ENCODE results near the gene COX4I1.

COX4I1 gene

GRCh38 chr16:85759136-85759535 is 40.4 kb upstream of the COX4I1 start:
- Histone ChIP-seq H3K4me3 (ENCODE audit: low read length) (no peak overlapping the region), H2AFZ (ENCODE audit: low read depth, low read length) (no peak overlapping the region), H3K9me3 (ENCODE audit: low read length) (no peaks in the 10 kb centered on the region), H3K27me3 (ENCODE audit: insufficient read depth, low read length) (peaks cover 7% of the 10 kb centered on the region), H3K36me3 (ENCODE audit: insufficient read depth, low read length) (no peaks in the 10 kb centered on the region), H3K4me1 (ENCODE audit: insufficient read depth, low read length) (no peaks in the 10 kb centered on the region)

- Histone ChIP-seq H3K4me1 (ENCODE audit: insufficient read depth, low read length) (no peaks in the 10 kb centered on the region), H3K9me3 (ENCODE audit: low read length) (no peaks in the 10 kb centered on the region), H3K36me3 (ENCODE audit: insufficient read depth, low read length) (no peaks in the 10 kb centered on the region), H3K27me3 (ENCODE audit: insufficient read depth, low read length) (peaks cover 2% of the 10 kb centered on the region), H2AFZ (ENCODE audit: low read depth, low read length) (no peak overlapping the region), H3K4me3 (ENCODE audit: low read length) (no peak overlapping the region)
These were observed 39.7 kb upstream of the COX4I1 start for GRCh38 chr16:85759631-85760419.

GRCh38 chr16:85761861-85762260 is 37.6 kb upstream of the COX4I1 start:
- no peak overlapping the region for H3K4me3 ChIP-seq (ENCODE audit: low read length)
- H3K9me3 ChIP-seq (ENCODE audit: low read length) = no peaks in the 10 kb centered on the region
- no peaks in the 10 kb centered on the region for H3K36me3 ChIP-seq (ENCODE audit: insufficient read depth, low read length)
- H3K27me3 ChIP-seq (ENCODE audit: insufficient read depth, low read length) = no peaks in the 10 kb centered on the region
- no peak overlapping the region for H2AFZ ChIP-seq (ENCODE audit: low read depth, low read length)
- no peaks in the 10 kb centered on the region for H3K4me1 ChIP-seq (ENCODE audit: insufficient read depth, low read length)

GRCh38 chr16:85762970-85763369 is 36.5 kb upstream of the COX4I1 start:
- Histone ChIP-seq H3K4me3 (ENCODE audit: low read length) (no peak overlapping the region), H2AFZ (ENCODE audit: low read depth, low read length) (no peak overlapping the region), H3K27me3 (ENCODE audit: insufficient read depth, low read length) (no peaks in the 10 kb centered on the region), H3K9me3 (ENCODE audit: low read length) (no peaks in the 10 kb centered on the region), H3K4me1 (ENCODE audit: insufficient read depth, low read length) (no peaks in the 10 kb centered on the region), H3K36me3 (ENCODE audit: insufficient read depth, low read length) (no peaks in the 10 kb centered on the region)

- Histone ChIP-seq H3K4me1 (ENCODE audit: insufficient read depth, low read length) (no peaks in the 10 kb centered on the region), H3K4me3 (ENCODE audit: low read length) (no peak overlapping the region), H3K9me3 (ENCODE audit: low read length) (no peaks in the 10 kb centered on the region), H3K36me3 (ENCODE audit: insufficient read depth, low read length) (no peaks in the 10 kb centered on the region), H3K27me3 (ENCODE audit: insufficient read depth, low read length) (no peaks in the 10 kb centered on the region), H2AFZ (ENCODE audit: low read depth, low read length) (no peak overlapping the region)
These were observed 35.9 kb upstream of the COX4I1 start for GRCh38 chr16:85763616-85764015.

GRCh38 chr16:85765211-85765610 is 34.3 kb upstream of the COX4I1 start:
- Histone ChIP-seq H2AFZ (ENCODE audit: low read depth, low read length) (no peak overlapping the region), H3K9me3 (ENCODE audit: low read length) (no peaks in the 10 kb centered on the region), H3K4me1 (ENCODE audit: insufficient read depth, low read length) (no peaks in the 10 kb centered on the region), H3K36me3 (ENCODE audit: insufficient read depth, low read length) (no peaks in the 10 kb centered on the region), H3K4me3 (ENCODE audit: low read length) (no peak overlapping the region), H3K27me3 (ENCODE audit: insufficient read depth, low read length) (no peaks in the 10 kb centered on the region)

GRCh38 chr16:85765767-85766166 is 33.7 kb upstream of the COX4I1 start:
- Histone ChIP-seq H3K4me1 (ENCODE audit: insufficient read depth, low read length) (no peaks in the 10 kb centered on the region), H3K4me3 (ENCODE audit: low read length) (no peak overlapping the region), H3K36me3 (ENCODE audit: insufficient read depth, low read length) (no peaks in the 10 kb centered on the region), H2AFZ (ENCODE audit: low read depth, low read length) (no peak overlapping the region), H3K9me3 (ENCODE audit: low read length) (no peaks in the 10 kb centered on the region), H3K27me3 (ENCODE audit: insufficient read depth, low read length) (no peaks in the 10 kb centered on the region)

- H3K36me3 ChIP-seq (ENCODE audit: insufficient read depth, low read length) = no peaks in the 10 kb centered on the region
- H3K4me3 ChIP-seq (ENCODE audit: low read length) = no peak overlapping the region
- H2AFZ ChIP-seq (ENCODE audit: low read depth, low read length) = no peak overlapping the region
These were observed 32.0 kb upstream of the COX4I1 start for GRCh38 chr16:85767531-85767930.

GRCh38 chr16:85768199-85768598 is 31.3 kb upstream of the COX4I1 start:
- Histone ChIP-seq H3K36me3 (ENCODE audit: insufficient read depth, low read length) (no peaks in the 10 kb centered on the region), H3K9me3 (ENCODE audit: low read length) (no peaks in the 10 kb centered on the region), H3K27me3 (ENCODE audit: insufficient read depth, low read length) (no peaks in the 10 kb centered on the region), H2AFZ (ENCODE audit: low read depth, low read length) (no peak overlapping the region), H3K4me1 (ENCODE audit: insufficient read depth, low read length) (no peaks in the 10 kb centered on the region), H3K4me3 (ENCODE audit: low read length) (no peak overlapping the region)

More at GRCh38 chr16:85767531-85767930, 32.0 kb upstream of the COX4I1 start:
- no peaks in the 10 kb centered on the region for H3K4me1 ChIP-seq (ENCODE audit: insufficient read depth, low read length)
- H3K27me3 ChIP-seq (ENCODE audit: insufficient read depth, low read length) = no peaks in the 10 kb centered on the region
- H3K9me3 ChIP-seq (ENCODE audit: low read length) = no peaks in the 10 kb centered on the region

- H3K27me3 ChIP-seq (ENCODE audit: insufficient read depth, low read length) = no peaks in the 10 kb centered on the region
- H2AFZ ChIP-seq (ENCODE audit: low read depth, low read length) = no peak overlapping the region
- no peak overlapping the region for H3K4me3 ChIP-seq (ENCODE audit: low read length)
- H3K4me1 ChIP-seq (ENCODE audit: insufficient read depth, low read length) = no peaks in the 10 kb centered on the region
- H3K36me3 ChIP-seq (ENCODE audit: insufficient read depth, low read length) = no peaks in the 10 kb centered on the region
- H3K9me3 ChIP-seq (ENCODE audit: low read length) = no peaks in the 10 kb centered on the region
These were observed 28.8 kb upstream of the COX4I1 start for GRCh38 chr16:85770741-85771140.

- Histone ChIP-seq H3K36me3 (ENCODE audit: insufficient read depth, low read length) (peaks cover 9% of the 10 kb centered on the region), H3K4me3 (ENCODE audit: low read length) (no peak overlapping the region), H3K27me3 (ENCODE audit: insufficient read depth, low read length) (no peaks in the 10 kb centered on the region), H3K9me3 (ENCODE audit: low read length) (no peaks in the 10 kb centered on the region), H3K4me1 (ENCODE audit: insufficient read depth, low read length) (no peaks in the 10 kb centered on the region), H2AFZ (ENCODE audit: low read depth, low read length) (no peak overlapping the region)
These were observed 26.5 kb upstream of the COX4I1 start for GRCh38 chr16:85773044-85773443.

- Histone ChIP-seq H2AFZ (ENCODE audit: low read depth, low read length) (no peak overlapping the region), H3K4me3 (ENCODE audit: low read length) (no peak overlapping the region), H3K36me3 (ENCODE audit: insufficient read depth, low read length) (peaks cover 20% of the 10 kb centered on the region), H3K4me1 (ENCODE audit: insufficient read depth, low read length) (no peaks in the 10 kb centered on the region), H3K9me3 (ENCODE audit: low read length) (no peaks in the 10 kb centered on the region), H3K27me3 (ENCODE audit: insufficient read depth, low read length) (no peaks in the 10 kb centered on the region)
These were observed 25.4 kb upstream of the COX4I1 start for GRCh38 chr16:85774136-85774535.

GRCh38 chr16:85774811-85775210 is 24.7 kb upstream of the COX4I1 start:
- H3K36me3 ChIP-seq (ENCODE audit: insufficient read depth, low read length) = peaks cover 26% of the 10 kb centered on the region

More at GRCh38 chr16:85774811-85775210, 24.7 kb upstream of the COX4I1 start:
- no peak overlapping the region for H2AFZ ChIP-seq (ENCODE audit: low read depth, low read length)
- H3K27me3 ChIP-seq (ENCODE audit: insufficient read depth, low read length) = no peaks in the 10 kb centered on the region
- H3K9me3 ChIP-seq (ENCODE audit: low read length) = no peaks in the 10 kb centered on the region
- H3K4me1 ChIP-seq (ENCODE audit: insufficient read depth, low read length) = no peaks in the 10 kb centered on the region
- H3K4me3 ChIP-seq (ENCODE audit: low read length) = no peak overlapping the region

Data from neuron (in vitro differentiated cells).